ENCODE measurements around the gene CCRL2.
"Not testable (repeated sequence)": the region's sequence is repeated elsewhere in the genome, so short reads cannot be mapped to it uniquely, and the experiment has no call there.

CCRL2 gene

GRCh38 chr3:46429250-46429649 lies 22.2 kb downstream of the CCRL2 start:
- DNase-seq (ENCODE audit: low read depth): no peak

DNA sequence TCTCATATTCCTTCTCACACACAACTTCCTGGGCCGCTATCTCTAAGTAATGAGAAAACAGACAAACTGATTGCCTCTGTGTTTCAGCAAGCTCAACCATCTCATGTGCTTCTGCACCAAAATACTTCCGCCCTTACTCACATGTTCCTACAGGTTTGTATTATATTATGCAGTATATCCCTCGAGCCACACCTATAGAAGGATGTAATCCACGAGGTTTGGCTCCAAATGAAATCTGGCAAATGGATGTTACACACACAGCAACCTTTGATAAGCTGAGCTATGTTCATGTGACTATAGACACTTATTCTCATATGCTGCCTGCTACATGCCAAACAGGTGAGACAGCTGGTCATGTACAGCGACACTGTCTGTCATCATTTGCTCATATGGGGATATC lies 22.6 kb downstream of the CCRL2 start:
- no peak for DNase-seq (ENCODE audit: low read depth)

GRCh38 chr3:46430879-46431278 lies 23.8 kb downstream of the CCRL2 start:
- not testable (repeated sequence) for DNase-seq (ENCODE audit: low read depth)

DNA sequence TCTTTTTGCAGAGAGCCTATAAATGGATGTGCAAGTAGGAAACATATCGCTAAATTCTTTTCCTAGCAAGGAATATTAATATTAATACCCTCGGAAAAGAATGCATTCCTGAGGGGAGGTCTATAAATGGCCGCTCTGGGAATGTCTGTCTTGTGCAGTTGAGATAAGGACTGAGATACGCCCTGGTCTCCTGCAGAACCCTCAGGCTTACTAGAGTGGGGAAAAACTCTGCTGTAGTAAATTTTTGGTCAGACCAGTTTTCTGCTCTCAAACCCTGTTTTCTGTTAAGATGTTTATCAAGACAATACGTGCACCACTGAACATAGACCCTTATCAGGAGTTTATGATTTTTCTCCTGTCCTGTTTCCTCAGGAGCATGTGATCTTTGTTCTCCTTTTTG lies 24.8 kb downstream of the CCRL2 start:
- not testable (repeated sequence) for DNase-seq (ENCODE audit: low read depth)

DNA sequence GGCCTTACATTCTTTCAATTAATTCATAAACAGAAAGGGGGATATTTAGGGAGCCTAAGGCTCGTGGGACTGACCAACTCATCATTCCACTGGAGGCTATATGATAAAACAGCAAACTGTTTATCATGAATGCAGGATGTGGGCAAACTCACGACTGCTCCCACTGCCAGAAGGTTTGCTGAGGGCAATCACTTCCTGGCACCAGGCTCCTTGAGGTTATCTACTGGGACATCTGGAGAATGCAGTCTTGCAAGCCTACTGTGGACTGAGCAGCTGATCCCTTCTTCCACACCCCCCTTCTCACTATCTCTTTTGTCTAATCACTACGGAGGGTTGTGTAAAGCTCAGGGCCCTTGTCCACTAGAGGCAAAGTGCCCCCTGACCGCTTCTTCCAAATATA lies 26.1 kb downstream of the CCRL2 start:
- DNase-seq (ENCODE audit: low read depth): not testable (repeated sequence)

GRCh38 chr3:46433841-46434240 lies 26.8 kb downstream of the CCRL2 start:
- no peak for DNase-seq (ENCODE audit: low read depth)

DNA sequence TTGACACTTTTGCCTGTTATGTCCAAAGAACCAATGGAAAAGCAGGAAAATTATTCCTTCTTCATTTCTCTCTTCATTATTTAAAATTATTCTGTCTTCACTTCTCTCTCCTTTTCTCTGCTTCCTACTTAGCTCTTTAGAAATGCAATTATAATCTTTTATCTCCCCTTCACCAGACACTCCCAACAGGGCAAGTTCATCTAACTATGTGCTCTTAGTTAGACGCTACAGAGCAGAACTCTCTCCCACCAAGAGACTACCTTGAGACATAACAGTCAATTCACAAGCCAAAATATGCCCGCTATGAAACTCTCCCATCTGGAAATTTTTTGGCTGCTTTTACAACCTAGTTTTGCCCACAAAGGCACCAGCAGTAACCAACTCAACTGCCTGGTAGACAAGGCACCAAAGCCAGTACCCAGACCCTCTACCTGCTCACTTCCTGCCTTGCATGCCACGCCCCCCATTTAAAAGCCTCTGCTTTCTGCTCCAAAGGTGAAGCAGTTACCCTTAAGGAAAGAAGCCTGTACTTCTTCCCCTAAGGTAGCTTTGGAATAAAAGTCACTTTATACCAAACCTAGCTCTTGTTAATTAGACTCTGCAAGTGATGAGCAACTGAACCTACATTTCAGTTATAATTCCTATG lies 28.1 kb downstream of the CCRL2 start:
- DNase-seq (ENCODE audit: low read depth): no peak

- DNase-seq (ENCODE audit: low read depth): no peak
These were observed 31.8 kb downstream of the CCRL2 start for GRCh38 chr3:46438831-46439230.

- DNase-seq (ENCODE audit: low read depth): no peak
These were observed 33.7 kb downstream of the CCRL2 start for GRCh38 chr3:46440531-46441294.

DNA sequence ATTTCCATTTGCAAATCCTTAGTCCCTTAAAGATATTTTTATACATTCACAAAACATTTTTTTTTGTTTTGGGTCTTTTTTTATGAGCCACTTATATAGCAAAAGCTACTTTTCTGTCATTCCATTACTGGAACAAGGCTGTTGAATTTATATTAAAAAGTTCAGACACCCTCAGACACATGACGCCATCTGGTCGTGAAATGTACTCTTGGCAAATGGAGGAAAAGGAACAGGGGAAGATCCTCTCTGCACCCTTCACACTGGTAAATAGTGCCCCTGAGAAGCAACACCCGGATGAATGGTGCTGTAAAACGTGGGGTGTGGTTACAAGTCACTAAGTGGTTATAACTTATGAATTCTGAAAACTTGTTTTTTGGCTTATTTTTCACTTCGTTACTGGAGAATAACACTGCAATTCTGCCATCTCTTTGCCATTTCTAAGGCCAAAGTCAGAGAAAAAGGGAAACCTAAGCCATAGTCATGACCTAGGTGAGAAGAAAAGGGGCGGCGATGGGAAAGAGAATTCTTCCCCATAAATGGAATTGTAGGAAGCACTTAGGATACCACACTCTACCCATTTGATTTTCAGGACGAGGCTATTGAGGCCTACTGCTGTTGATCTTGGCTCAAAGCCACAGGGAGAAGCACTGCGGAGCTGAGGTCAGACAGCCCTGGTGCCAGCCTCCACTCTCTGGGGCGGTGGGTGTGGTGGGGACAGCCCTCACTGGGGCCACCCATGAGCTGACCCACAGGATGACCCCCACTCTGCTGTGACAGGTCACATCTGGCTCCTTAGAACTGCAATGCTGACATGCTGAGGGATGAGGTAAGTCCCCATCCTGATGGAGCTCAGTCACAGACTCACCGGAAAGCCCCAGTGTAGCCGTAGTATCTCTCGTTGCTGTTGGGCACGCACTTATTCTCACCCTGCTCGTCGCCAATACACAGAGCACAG lies 35.8 kb downstream of the CCRL2 start:
- peak; percentile 10 for DNase-seq (ENCODE audit: low read depth)

DNA sequence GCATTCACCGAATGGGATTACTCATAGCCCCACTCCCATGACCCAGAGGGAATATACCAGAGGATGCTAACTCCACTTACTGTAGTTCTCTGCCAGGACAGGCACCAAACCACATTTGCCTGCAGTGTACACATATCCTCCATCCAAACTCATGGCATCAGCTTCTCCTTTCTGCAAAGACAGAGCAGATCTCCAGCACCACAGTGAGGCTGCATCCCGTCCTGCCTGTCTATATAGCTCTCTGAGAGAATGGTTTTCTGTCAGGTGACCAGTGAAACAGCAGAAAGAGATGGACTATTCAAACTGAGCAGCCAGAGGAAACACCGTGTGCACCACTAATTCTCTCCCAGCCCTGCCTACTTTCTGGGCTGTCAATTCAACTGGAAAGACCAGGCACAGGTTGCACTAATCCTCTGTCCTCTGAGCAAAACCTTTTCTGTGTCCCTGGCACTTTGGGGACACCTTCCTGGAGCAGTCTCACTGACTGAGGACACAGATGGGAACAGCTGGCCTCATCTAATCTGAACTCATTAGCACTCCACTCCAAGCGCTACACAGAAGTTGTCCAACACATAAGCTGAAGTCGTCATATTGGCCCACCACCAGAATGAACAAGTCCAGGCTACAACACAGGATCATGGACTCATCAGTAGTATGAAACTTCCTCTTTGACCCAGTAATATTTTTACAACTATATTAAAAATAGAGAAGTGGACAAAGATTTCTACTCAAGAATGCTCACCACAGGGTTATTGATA lies 40.3 kb downstream of the CCRL2 start:
- no peak for DNase-seq (ENCODE audit: low read depth)

- DNase-seq (ENCODE audit: low read depth): no peak
These were observed 41.7 kb downstream of the CCRL2 start for GRCh38 chr3:46448721-46449120.

DNA sequence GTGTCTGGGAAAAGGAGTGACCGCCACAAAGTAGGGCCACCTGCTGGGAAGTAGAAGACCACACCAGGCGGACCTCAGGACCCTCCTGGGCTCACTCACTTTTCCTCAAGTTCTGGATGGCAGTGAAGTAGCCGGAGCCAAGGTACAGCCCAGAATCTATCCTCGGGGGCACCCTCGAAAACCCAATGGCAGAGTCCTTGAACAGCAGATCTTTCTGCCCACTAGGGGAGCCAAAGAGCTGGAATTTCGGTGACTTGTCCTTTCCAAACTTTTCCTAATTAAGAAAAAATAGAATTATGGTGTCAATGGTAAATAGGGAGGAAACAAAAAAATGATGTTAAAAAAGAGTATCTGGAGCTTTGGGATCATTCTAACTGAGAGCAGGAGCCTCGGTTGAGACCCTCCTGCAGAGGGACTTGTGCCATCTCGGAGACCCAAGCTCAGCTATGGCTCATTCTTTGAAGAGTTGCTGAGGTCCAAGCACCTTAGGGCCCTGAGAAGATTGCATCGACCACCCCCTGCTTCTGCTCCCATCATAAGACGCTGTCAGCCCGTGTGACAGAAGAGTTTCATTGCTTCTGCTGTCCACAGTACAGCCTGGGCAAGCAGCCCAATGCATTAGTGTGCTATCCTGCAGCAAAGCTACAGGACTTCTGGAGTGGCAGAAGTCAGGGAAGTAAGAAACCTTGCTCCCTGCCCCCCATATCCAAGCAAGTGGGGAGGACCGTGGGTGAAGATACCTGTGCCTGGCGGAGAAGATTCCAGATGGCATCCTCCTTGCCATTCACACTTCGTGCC lies 42.9 kb downstream of the CCRL2 start:
- DNase-seq (ENCODE audit: low read depth): no peak

DNA sequence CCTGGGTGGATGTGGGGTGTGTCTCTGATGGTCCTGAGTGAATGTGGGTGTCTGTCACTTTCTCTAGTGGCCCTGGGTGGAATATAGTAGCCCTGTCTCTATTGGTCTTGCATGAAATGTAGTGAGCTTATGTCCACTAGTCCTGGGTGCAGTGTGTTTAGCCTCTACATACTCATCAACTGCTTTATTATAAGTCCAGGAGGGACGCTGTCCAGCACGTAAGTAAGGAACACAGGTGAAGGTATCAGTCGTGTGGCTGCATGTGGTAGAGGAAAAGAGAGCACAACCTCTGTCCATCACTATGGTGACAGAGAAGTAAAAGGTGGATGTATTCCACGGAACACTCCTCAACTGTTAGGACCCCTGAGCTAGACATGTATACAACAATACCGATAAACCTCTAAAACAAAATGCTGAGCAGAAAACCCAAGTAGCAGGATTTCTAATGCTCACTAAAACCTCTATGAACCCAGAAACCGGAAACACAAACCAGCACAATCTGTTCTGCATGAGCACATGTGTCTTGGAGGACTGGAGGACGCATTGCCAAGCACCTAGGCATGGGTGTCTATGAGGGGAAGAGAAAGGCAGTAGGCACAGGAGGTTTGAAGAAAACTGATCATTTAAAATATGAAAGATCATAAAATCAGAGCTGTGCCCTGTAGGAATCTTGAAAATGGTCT lies 46.6 kb downstream of the CCRL2 start:
- DNase-seq (ENCODE audit: low read depth): no peak

DNA sequence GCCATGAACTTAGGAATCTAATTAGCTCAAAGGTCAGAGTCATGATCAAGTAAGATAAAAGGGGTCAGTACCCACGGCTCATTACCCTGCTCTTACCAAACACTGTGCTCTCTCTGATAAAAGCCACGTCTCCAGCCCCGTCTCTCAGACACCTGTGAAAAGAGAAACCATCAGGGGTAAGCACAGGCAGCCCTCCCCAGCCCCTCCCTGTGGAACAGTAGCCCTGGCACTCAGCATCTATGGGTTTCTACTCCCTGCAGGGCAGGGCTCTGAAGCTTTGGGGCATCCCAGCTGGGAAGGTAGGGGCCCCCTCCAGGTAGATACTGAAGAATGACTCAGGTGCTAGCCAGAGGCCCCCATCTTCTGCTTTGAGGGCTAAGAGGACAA lies 47.1 kb downstream of the CCRL2 start:
- no peak for DNase-seq (ENCODE audit: low read depth)

GRCh38 chr3:46454606-46455005 lies 47.5 kb downstream of the CCRL2 start:
- DNase-seq (ENCODE audit: low read depth): no peak

- no peak for DNase-seq (ENCODE audit: low read depth)
These were observed 48.4 kb downstream of the CCRL2 start for GRCh38 chr3:46455231-46456115.

DNA sequence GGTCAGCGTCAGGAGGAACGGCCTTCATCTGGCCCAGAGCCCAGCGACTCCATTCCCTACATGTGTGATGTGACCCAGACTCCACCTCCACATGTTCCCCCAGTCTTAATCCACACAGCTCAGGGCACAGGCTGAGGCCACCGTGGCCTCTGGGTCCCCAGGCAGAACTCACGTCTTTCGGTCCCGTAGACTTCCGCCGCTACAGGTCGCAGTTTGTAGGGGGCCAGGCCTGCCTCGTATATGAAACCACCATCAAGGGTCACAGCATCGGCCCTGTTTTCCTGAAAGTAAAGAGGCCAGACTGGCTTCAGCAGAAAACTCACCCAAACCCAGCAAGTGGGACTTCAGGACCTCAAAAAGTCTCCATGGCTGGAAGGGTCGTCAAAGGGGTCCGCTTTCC lies 49.1 kb downstream of the CCRL2 start:
- no peak for DNase-seq (ENCODE audit: low read depth)
